Measurements from ENCODE around the gene IGSF22. TPM values are rescaled to one million over a fixed set of nuclear protein-coding genes. Genes with fewer than 3 reads are reported as not detected.

The IGSF22 gene
- total RNA-seq = 0.31 TPM

GRCh38 chr11:18726040-18726439 is at the start of gene IGSF22:
IGSF22 (minus strand) TSS chr11:18726188; CDS start chr11:18724236, 1,952 bp downstream.

GRCh38 chr11:18698341-18699268 is 27.4 kb downstream of the IGSF22 start, which contains the start of gene TMEM86A:
TMEM86A (plus strand) TSS chr11:18698779; CDS start chr11:18698887, 108 bp downstream.

Other genes starting within 250 kb of the IGSF22 start
- 67.3 TPM for gene TSG101, start 199.2 kb downstream of the IGSF22 start, total RNA-seq
- 16.9 TPM for gene UEVLD, start 137.5 kb downstream of the IGSF22 start, total RNA-seq
- 1.3 TPM for gene MISFA, start 126.4 kb downstream of the IGSF22 start, total RNA-seq
- gene SPTY2D1, start 91.8 kb downstream of the IGSF22 start, total RNA-seq = 10.3 TPM
- gene TMEM86A, start 27.4 kb downstream of the IGSF22 start, total RNA-seq = 7.5 TPM
- gene PTPN5, start 65.6 kb upstream of the IGSF22 start, total RNA-seq = 46.3 TPM
- gene MRGPRX1, start 213.2 kb upstream of the IGSF22 start, total RNA-seq = not detected

Measured in parietal lobe (tissue), 1 donor.